ENCODE results near the gene SKIDA1. TPM values are rescaled to one million over a fixed set of nuclear protein-coding genes. Genes with fewer than 3 reads are reported as not detected.

Gene SKIDA1
- total and polyA plus RNA-seq, 2 donors from 2014 or later: 0.71 to 2.9 TPM

GRCh38 chr10:21519397-21519933 is 6.0 kb downstream of the SKIDA1 start:
- peak overlapping the region; percentile 73 to 80 for H3K27ac ChIP-seq (ENCODE audit: low read depth in 2 of 2, low read length in 2 of 2)
- DNase-seq (peak in 2 of 5 donors; percentile 26 to 45), FAIRE-seq (no peak)
- peaks cover 0 to 13% (median 9%) of the 10 kb centered on the region in 3 donors for H3K4me1 ChIP-seq (ENCODE audit: control insufficient read depth in 2 of 3, insufficient read depth in 2 of 3, low read depth in 1 of 3, low read length in 3 of 3)
- no peaks in the 10 kb centered on the region for H3K27me3 ChIP-seq (ENCODE audit: control insufficient read depth, insufficient read depth, low read length)
- intact Hi-C loops (cut with DNase I): no loop called here
- peak overlapping the region; percentile 71 to 91 (median 88) for H3K4me3 ChIP-seq (ENCODE audit: low read length in 3 of 3)
- peak overlapping the region in 2 of 3 donors; percentile 65 to 92 for H3K9ac ChIP-seq (ENCODE audit: low read length in 3 of 3)
- H3K36me3 ChIP-seq (ENCODE audit: control insufficient read depth in 2 of 3, insufficient read depth in 3 of 3, low read length in 3 of 3): no peaks in the 10 kb centered on the region
- no peaks in the 10 kb centered on the region for H3K9me3 ChIP-seq (ENCODE audit: control insufficient read depth in 2 of 3, insufficient read depth in 1 of 3, low read length in 3 of 3)
- no peak for TF ChIP-seq CTCF (IDR thresholded peaks at IDR 0.05; ENCODE audit: borderline replicate concordance, extremely low read depth, insufficient read depth)

- TF ChIP-seq CTCF (IDR thresholded peaks at IDR 0.05; ENCODE audit: borderline replicate concordance, extremely low read depth, insufficient read depth): no peak
- FAIRE-seq (no peak), DNase-seq (peak in 4 of 5 donors; percentile 39 to 81 (median 67))
- peak overlapping the region; percentile 59 to 92 (median 65) for H3K9ac ChIP-seq (ENCODE audit: low read length in 3 of 3)
- H3K36me3 ChIP-seq (ENCODE audit: control insufficient read depth in 2 of 3, insufficient read depth in 3 of 3, low read length in 3 of 3): no peaks in the 10 kb centered on the region
- intact Hi-C loops (cut with DNase I): no loop called here
- H3K9me3 ChIP-seq (ENCODE audit: control insufficient read depth in 2 of 3, insufficient read depth in 1 of 3, low read length in 3 of 3): no peaks in the 10 kb centered on the region
- peak overlapping the region; percentile 63 to 80 for H3K27ac ChIP-seq (ENCODE audit: low read depth in 2 of 2, low read length in 2 of 2)
- peak overlapping the region; percentile 71 to 91 (median 88) for H3K4me3 ChIP-seq (ENCODE audit: low read length in 3 of 3)
- peaks cover 0 to 10% (median 9%) of the 10 kb centered on the region in 3 donors for H3K4me1 ChIP-seq (ENCODE audit: control insufficient read depth in 2 of 3, insufficient read depth in 2 of 3, low read depth in 1 of 3, low read length in 3 of 3)
- H3K27me3 ChIP-seq (ENCODE audit: control insufficient read depth, insufficient read depth, low read length): no peaks in the 10 kb centered on the region
These were observed 6.7 kb downstream of the SKIDA1 start for GRCh38 chr10:21518641-21519396.

GRCh38 chr10:21518149-21518640 is 7.3 kb downstream of the SKIDA1 start:
- H3K27me3 ChIP-seq (ENCODE audit: control insufficient read depth, insufficient read depth, low read length): no peaks in the 10 kb centered on the region

More at GRCh38 chr10:21518149-21518640, 7.3 kb downstream of the SKIDA1 start:
- TF ChIP-seq CTCF (IDR thresholded peaks at IDR 0.05; ENCODE audit: borderline replicate concordance, extremely low read depth, insufficient read depth): no peak
- DNase-seq (peak in 4 of 5 donors; percentile 84 to 96 (median 90)), FAIRE-seq (no peak)
- intact Hi-C loops (cut with DNase I): no loop called here
- H3K27ac ChIP-seq (ENCODE audit: low read depth in 2 of 2, low read length in 2 of 2): peak overlapping the region; percentile 79 to 80
- H3K9ac ChIP-seq (ENCODE audit: low read length in 3 of 3): peak overlapping the region; percentile 59 to 92 (median 65)
- H3K36me3 ChIP-seq (ENCODE audit: control insufficient read depth in 2 of 3, insufficient read depth in 3 of 3, low read length in 3 of 3): no peaks in the 10 kb centered on the region
- peak overlapping the region; percentile 71 to 91 (median 88) for H3K4me3 ChIP-seq (ENCODE audit: low read length in 3 of 3)
- peaks cover 0 to 9% (median 7%) of the 10 kb centered on the region in 3 donors for H3K4me1 ChIP-seq (ENCODE audit: control insufficient read depth in 2 of 3, insufficient read depth in 2 of 3, low read depth in 1 of 3, low read length in 3 of 3)
- H3K9me3 ChIP-seq (ENCODE audit: control insufficient read depth in 2 of 3, insufficient read depth in 1 of 3, low read length in 3 of 3): no peaks in the 10 kb centered on the region

Measured in kidney (tissue), 14 donors.